Fibroblast of lung (primary cell): ENCODE results near the gene ANO1. TPM values are rescaled to one million over a fixed set of nuclear protein-coding genes. Genes with fewer than 3 reads are reported as not detected.

Source experiments
- DNase-seq, 2 donors: peaks; one replicate each; pipeline versions ENCODE4 v3.0.0 to v3.0.0-alpha.2; 2010; ENCODE audit warnings: low read depth in 2 of 2
- H2AFZ ChIP-seq: 2 replicates; pipeline ENCODE4 v1.5.1; 2012; ENCODE audit warnings: low read length, control low read depth, inconsistent platforms
- H3K27ac ChIP-seq: 2 replicates; pipeline ENCODE4 v1.5.1; 2011; ENCODE audit warnings: low read length, control low read depth; ENCODE audit not compliant: insufficient read depth
- H3K27me3 ChIP-seq: 2 replicates; pipeline ENCODE4 v1.5.1; 2011; ENCODE audit warnings: mild to moderate bottlenecking, low read length; ENCODE audit not compliant: control insufficient read depth, insufficient read depth
- H3K36me3 ChIP-seq: 2 replicates; pipeline ENCODE4 v1.5.1; 2011; ENCODE audit warnings: low read length; ENCODE audit not compliant: control insufficient read depth, insufficient read depth
- H3K4me1 ChIP-seq: 2 replicates; pipeline ENCODE4 v1.5.1; 2011; ENCODE audit warnings: low read length; ENCODE audit not compliant: control insufficient read depth, insufficient read depth; ENCODE audit errors: extremely low read depth
- H3K4me2 ChIP-seq: 2 replicates; pipeline ENCODE4 v1.5.1; 2011; ENCODE audit warnings: low read length, control low read depth; ENCODE audit not compliant: insufficient read depth; ENCODE audit errors: extremely low read depth
- H3K4me3 ChIP-seq, 4 experiments: fragments of 200-600 bp in 1 of 4; sonication (generic) in 1 of 4; replicated peaks in 1 of 4; 2 replicates each; pipeline ENCODE4 v1.5.1; 2011 to 2016; ENCODE audit warnings: low read length in 4 of 4, low read depth in 3 of 4, mild to moderate bottlenecking in 3 of 4, control low read depth in 2 of 4, inconsistent platforms in 1 of 4, mixed read lengths in 1 of 4; ENCODE audit not compliant: insufficient read depth in 1 of 4; ENCODE audit errors: control extremely low read depth in 1 of 4
- H3K79me2 ChIP-seq: 2 replicates; pipeline ENCODE4 v1.5.1; 2012; ENCODE audit warnings: mild to moderate bottlenecking, low read length, inconsistent platforms; ENCODE audit not compliant: control insufficient read depth, insufficient read depth
- H3K9ac ChIP-seq: 2 replicates; pipeline ENCODE4 v1.5.1; 2011; ENCODE audit warnings: mild to moderate bottlenecking, low read length, control low read depth; ENCODE audit not compliant: insufficient read depth
- H3K9me3 ChIP-seq: 2 replicates; pipeline ENCODE4 v1.5.1; 2012; ENCODE audit warnings: low read depth, low read length; ENCODE audit not compliant: control insufficient read depth, insufficient read depth
- H4K20me1 ChIP-seq: 2 replicates; pipeline ENCODE4 v1.5.1; 2011; ENCODE audit warnings: low read length; ENCODE audit not compliant: control insufficient read depth, insufficient read depth; ENCODE audit errors: extremely low read depth
- CTCF ChIP-seq, 2 donors: IDR thresholded peaks in 1 of 2; conservative IDR thresholded peaks in 1 of 2; 1 replicate in 1 of 2; 2 replicates in 1 of 2; pipeline ENCODE4 v1.5.1; 2011 to 2012; ENCODE audit warnings: low read length in 2 of 2, control low read depth in 1 of 2, inconsistent platforms in 1 of 2, low read depth in 1 of 2, mild to moderate bottlenecking in 1 of 2
- EZH2 ChIP-seq: IDR thresholded peaks from 2 replicates; pipeline ENCODE4 v1.5.1; 2012; ENCODE audit warnings: low read length, control low read depth, mild to moderate bottlenecking; ENCODE audit errors: missing control alignments
- polyA plus RNA-seq, 2 donors: library from polyadenylated mRNA; depleted of rRNA in 1 of 2; stranded (reverse) in 1 of 2; unstranded in 1 of 2; fragments of >200 nt; gene quantifications; 2 replicates each; pipeline ENCODE4 v1.2.1, GENCODE V29; 2011 to 2012; ENCODE audit warnings: missing spikeins in 1 of 2
- total RNA-seq: library from RNA; depleted of rRNA; stranded (reverse); fragments of >200 nt; gene quantifications from 2 replicates; pipeline ENCODE4 v1.2.1, GENCODE V29; 2014

Gene ANO1
- total and polyA plus RNA-seq, 2 donors (not counting 1 experiment from before 2014, with no cell fraction given), result 0.99 to 4.1 TPM

GRCh38 chr11:70206982-70207376 lies 128.9 kb downstream of the ANO1 start:
- Histone ChIP-seq H3K9me3 (no peaks in the 10 kb centered on the region), H3K4me1 (peaks cover 9% of the 10 kb centered on the region), H3K4me2 (no peak overlapping the region), H3K79me2 (peaks cover 40% of the 10 kb centered on the region), H3K27me3 (no peaks in the 10 kb centered on the region), H3K9ac (no peak overlapping the region), H4K20me1 (no peaks in the 10 kb centered on the region), H3K4me3 (no peak overlapping the region), H3K27ac (no peak overlapping the region), H2AFZ (no peak overlapping the region), H3K36me3 (peaks cover 16% of the 10 kb centered on the region)
- TF ChIP-seq EZH2, result no peak
- TF ChIP-seq CTCF (conservative IDR thresholded peaks at IDR 0.05 in 1 of 2, IDR thresholded peaks at IDR 0.05 in 1 of 2; ENCODE audit: low read depth in 1 of 2, low read length in 2 of 2), result no peak
- DNase-seq, result no peak

DNA sequence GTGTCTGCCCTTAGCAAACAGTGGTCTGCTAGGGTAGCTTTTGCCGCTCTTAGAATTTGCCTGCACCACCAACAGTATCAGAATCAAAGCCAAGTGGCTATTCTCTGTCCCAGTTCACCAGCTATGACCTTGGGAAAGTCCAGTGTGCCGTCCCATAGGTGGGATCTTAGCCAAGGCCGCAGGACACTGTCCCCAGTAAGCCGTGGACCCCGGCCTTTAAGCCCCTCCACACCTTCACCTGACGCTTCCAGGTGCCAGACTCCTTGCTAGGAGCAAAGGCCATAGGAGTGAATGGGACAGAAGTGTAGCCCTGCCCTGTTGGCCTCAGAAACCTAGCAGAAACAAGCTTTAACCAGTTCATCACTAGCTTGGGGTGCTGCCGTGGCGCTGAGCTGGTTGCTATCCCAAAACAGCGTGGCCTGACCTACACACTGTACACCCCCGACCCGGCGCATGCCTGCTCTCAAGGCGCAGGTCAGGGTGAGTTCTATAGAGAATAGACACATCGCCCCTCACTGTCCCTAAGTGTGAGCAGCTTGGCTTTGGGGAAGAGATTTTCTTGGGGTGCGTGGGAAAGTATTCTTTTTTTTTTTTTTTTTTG lies 129.5 kb downstream of the ANO1 start:
- DNase-seq, result no peak
- Histone ChIP-seq H3K9me3 (no peaks in the 10 kb centered on the region), H3K79me2 (peaks cover 40% of the 10 kb centered on the region), H3K4me1 (peaks cover 9% of the 10 kb centered on the region), H2AFZ (no peak overlapping the region), H3K4me2 (no peak overlapping the region), H3K36me3 (peaks cover 16% of the 10 kb centered on the region), H3K27ac (no peak overlapping the region), H3K9ac (no peak overlapping the region), H4K20me1 (no peaks in the 10 kb centered on the region), H3K4me3 (no peak overlapping the region), H3K27me3 (no peaks in the 10 kb centered on the region)
- TF ChIP-seq CTCF (conservative IDR thresholded peaks at IDR 0.05 in 1 of 2, IDR thresholded peaks at IDR 0.05 in 1 of 2; ENCODE audit: low read depth in 1 of 2, low read length in 2 of 2), result no peak
- no peak for TF ChIP-seq EZH2

- peaks cover 9% of the 10 kb centered on the region for H3K4me1 ChIP-seq
Measured at GRCh38 chr11:70209391-70209912, 131.3 kb downstream of the ANO1 start.

More at GRCh38 chr11:70209391-70209912, 131.3 kb downstream of the ANO1 start:
- no peaks in the 10 kb centered on the region for H4K20me1 ChIP-seq
- H3K79me2 ChIP-seq, result peaks cover 31% of the 10 kb centered on the region
- H2AFZ ChIP-seq, result no peak overlapping the region
- no peak for DNase-seq
- H3K36me3 ChIP-seq, result peaks cover 16% of the 10 kb centered on the region
- no peak overlapping the region for H3K4me3 ChIP-seq
- H3K27ac ChIP-seq, result no peak overlapping the region
- H3K27me3 ChIP-seq, result no peaks in the 10 kb centered on the region
- H3K9me3 ChIP-seq, result no peaks in the 10 kb centered on the region
- no peak overlapping the region for H3K9ac ChIP-seq
- no peak for TF ChIP-seq EZH2
- TF ChIP-seq CTCF (conservative IDR thresholded peaks at IDR 0.05 in 1 of 2, IDR thresholded peaks at IDR 0.05 in 1 of 2; ENCODE audit: low read depth in 1 of 2, low read length in 2 of 2), result no peak
- no peak overlapping the region for H3K4me2 ChIP-seq
